Hippocampal formation (tissue), 2 donors: Measurements from ENCODE around the gene PKD1.

Source experiments
- DNase-seq, 2 donors: peaks; one replicate each; lab custom pipeline; 2025; lab: John Stamatoyannopoulos, UW

PKD1 gene

GRCh38 chr16:2074071-2074470 is 61.6 kb downstream of the PKD1 start:
- no peak for DNase-seq

GRCh38 chr16:2072926-2073325 is 62.8 kb downstream of the PKD1 start:
- DNase-seq = no peak

- no peak for DNase-seq
Measured at GRCh38 chr16:2071454-2072202, 64.1 kb downstream of the PKD1 start.

- no peak for DNase-seq
Measured at GRCh38 chr16:2070576-2071453, 64.9 kb downstream of the PKD1 start.

GRCh38 chr16:2066139-2066538 is 69.6 kb downstream of the PKD1 start:
- DNase-seq = no peak

- no peak for DNase-seq
Measured at GRCh38 chr16:2064368-2064945, 71.2 kb downstream of the PKD1 start.

GRCh38 chr16:2063861-2064260 is 71.8 kb downstream of the PKD1 start:
- no peak for DNase-seq

GRCh38 chr16:2062801-2063200 is 72.9 kb downstream of the PKD1 start:
- DNase-seq = no peak

- no peak for DNase-seq
Measured at GRCh38 chr16:2061526-2061925, 74.2 kb downstream of the PKD1 start.

GRCh38 chr16:2061023-2061422 is 74.7 kb downstream of the PKD1 start:
- DNase-seq = no peak

- DNase-seq = no peak
Measured at GRCh38 chr16:2060346-2060745, 75.4 kb downstream of the PKD1 start.

GRCh38 chr16:2058872-2059271 is 76.8 kb downstream of the PKD1 start:
- no peak for DNase-seq

GRCh38 chr16:2058420-2058819 is 77.3 kb downstream of the PKD1 start:
- no peak for DNase-seq

GRCh38 chr16:2057438-2057837 is 78.3 kb downstream of the PKD1 start:
- DNase-seq = no peak

- DNase-seq = peak; percentile 23 to 37
Measured at GRCh38 chr16:2056681-2057407, 78.9 kb downstream of the PKD1 start.

GRCh38 chr16:2056077-2056476 is 79.6 kb downstream of the PKD1 start:
- DNase-seq = no peak

- no peak for DNase-seq
Measured at GRCh38 chr16:2054543-2055245, 81.0 kb downstream of the PKD1 start.

- DNase-seq = no peak
Measured at GRCh38 chr16:2053897-2054296, 81.8 kb downstream of the PKD1 start.

- no peak for DNase-seq
Measured at GRCh38 chr16:2053211-2053610, 82.5 kb downstream of the PKD1 start.

GRCh38 chr16:2048116-2048543 is 87.6 kb downstream of the PKD1 start:
- DNase-seq = no peak

GRCh38 chr16:2047330-2048115 is 88.2 kb downstream of the PKD1 start, which contains the start of the genes NTHL1 and TSC2:
NTHL1 (minus strand) TSS chr16:2047834; CDS start chr16:2047823, 11 bp downstream.
TSC2 (plus strand) TSS chr16:2047985; CDS start chr16:2048616, 631 bp downstream.
- peak; percentile 95 for DNase-seq
